Activated CD8-positive, alpha-beta memory T cell treated with anti-CD3 and anti-CD28 coated beads, Interleukin-2, amount 50 U/mL, for 24 hours (primary cell): ENCODE results near the gene POU2F1.

Experiments used
- DNase-seq: peaks from one replicate; pipeline ENCODE4 v3.0.0-alpha.2; 2020; ENCODE audit errors: extremely low read depth

POU2F1 gene

GRCh38 chr1:167442142-167442848, 221.6 kb downstream of the POU2F1 start:
- peak; percentile 69 for DNase-seq

- DNase-seq: no peak
Measured at GRCh38 chr1:167442854-167443565, 222.3 kb downstream of the POU2F1 start.

DNA sequence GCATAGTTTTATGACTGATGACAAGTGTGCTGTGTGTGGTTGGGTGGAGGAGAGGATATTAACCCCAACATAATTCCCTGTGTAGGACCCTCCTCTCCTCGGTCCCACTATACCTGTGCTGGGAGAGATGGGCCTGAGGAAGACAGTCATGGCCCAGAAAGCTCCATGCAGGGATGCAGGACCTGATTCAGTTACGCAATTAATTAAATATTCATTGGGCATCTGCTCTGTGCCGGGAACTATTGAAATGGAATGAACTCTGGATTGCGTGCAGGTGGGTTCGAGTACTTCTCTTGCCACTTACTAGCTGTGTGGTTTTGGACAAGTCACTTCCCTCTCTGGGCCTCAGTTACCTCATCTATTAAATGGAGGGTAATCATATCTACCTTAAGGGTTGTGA, 223.1 kb downstream of the POU2F1 start:
- no peak for DNase-seq

GRCh38 chr1:167446966-167447365, 226.3 kb downstream of the POU2F1 start:
- DNase-seq: no peak

DNA sequence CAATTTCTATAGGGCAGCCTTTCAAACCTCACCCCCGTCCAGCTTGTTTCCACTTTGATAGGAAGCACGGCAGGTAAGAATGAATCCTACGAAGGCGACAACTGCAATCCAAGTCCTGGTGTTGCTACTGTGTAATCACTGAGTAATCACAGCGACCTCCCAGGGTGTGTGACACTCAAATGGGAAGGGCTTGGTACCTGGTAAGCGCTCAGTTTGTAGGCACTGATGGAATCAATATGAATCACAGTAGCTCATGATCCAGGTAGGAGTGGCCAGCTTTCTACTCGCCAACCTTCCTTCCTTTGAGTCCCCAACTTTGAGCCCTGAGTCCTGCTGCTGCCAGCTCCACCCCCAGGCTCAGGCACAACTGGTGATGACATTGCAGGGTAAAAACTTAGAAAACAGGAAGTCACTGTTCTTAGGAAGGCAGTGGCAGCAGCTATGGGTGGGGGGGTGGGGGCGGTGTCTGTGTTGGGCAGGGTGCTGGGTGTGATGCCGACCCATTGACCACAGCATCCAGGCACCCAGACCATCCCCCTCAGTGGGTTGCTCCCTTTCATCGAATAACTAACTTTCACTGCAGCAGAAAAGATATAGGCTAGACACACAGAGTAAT, 226.9 kb downstream of the POU2F1 start:
- DNase-seq: peak; percentile 33

DNA sequence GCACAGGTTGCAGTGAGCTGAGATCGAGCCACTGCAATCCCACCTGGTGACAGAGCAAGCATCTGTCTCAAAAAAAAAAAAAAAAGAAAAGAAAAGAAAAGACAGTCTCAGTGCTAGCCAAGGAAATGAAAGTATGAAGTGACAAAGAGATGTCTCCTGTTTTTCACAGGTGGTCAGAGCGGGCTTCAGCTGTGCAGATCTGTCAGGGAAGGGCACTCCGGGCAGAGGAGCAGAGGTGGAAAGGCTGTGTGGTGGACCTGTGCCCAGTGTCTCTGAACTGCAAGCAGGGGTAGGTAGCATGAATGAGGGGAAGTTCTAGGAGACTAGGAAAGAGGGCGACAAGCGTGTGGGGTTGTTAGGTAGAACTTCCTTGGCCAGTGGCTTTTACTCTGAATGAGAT, 230.2 kb downstream of the POU2F1 start:
- DNase-seq: no peak

DNA sequence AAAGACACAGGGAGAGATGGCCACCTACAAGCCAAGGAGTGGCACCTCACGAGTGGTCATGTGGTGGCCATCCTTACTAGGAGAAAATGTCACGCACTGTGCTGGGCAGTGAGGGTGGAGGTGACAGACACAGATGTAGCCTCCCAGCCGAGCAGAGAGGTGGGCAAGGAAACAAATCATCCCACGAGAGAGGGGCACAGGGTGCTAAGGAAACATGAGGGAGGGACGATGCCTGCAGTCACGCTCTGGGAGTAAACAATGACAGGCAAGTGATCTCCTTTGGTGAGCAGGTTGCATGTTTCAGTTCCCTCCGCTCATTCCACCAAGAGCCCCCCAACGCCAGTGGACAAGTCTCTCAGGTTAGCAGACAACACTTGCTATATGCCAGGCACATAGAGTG, 231.8 kb downstream of the POU2F1 start:
- no peak for DNase-seq

GRCh38 chr1:167453123-167453522, 232.4 kb downstream of the POU2F1 start:
- no peak for DNase-seq

GRCh38 chr1:167454304-167454893, 233.7 kb downstream of the POU2F1 start:
- DNase-seq: no peak

- peak; percentile 54 for DNase-seq
Measured at GRCh38 chr1:167454894-167455785, 234.5 kb downstream of the POU2F1 start.

GRCh38 chr1:167455786-167456446, 235.2 kb downstream of the POU2F1 start:
- no peak for DNase-seq

DNA sequence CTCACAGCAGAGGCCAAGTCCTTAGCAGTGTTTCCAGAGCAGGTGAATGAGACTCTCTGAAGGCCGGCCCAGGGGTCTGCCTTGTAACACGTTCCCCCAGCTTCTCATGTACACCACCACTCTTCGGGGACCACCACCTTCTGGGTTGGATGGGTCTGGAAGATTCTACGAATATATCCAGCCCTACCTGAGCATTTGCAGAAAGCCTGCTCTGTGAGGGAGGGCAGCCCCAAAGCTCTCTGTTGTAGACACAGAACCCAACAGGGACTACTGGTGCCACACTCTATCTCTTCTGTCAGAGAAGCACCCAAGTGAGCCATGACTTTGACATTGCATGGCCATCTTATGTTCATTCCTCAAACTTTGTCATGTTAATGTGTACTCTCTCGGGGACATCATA, 235.8 kb downstream of the POU2F1 start:
- no peak for DNase-seq

DNA sequence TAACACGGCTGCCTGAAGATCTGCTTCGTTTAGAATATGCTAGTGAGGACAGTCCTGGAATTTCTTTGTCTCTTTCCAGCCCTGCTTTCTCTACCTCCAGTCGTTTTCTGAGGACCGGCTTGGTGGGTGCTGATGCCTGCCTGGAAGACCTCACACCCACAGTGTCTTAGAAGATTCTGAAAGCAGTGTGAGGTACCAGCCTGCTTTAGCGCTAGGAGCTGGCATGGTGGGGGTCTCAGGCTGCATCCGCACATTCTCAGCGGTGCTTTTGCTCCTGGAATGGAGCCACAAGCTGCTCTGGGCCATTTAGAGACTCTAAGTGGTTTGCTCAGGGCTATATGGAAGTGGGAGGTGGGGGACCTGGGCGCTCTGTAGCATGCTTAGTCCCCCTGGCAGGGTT, 236.2 kb downstream of the POU2F1 start:
- no peak for DNase-seq

DNA sequence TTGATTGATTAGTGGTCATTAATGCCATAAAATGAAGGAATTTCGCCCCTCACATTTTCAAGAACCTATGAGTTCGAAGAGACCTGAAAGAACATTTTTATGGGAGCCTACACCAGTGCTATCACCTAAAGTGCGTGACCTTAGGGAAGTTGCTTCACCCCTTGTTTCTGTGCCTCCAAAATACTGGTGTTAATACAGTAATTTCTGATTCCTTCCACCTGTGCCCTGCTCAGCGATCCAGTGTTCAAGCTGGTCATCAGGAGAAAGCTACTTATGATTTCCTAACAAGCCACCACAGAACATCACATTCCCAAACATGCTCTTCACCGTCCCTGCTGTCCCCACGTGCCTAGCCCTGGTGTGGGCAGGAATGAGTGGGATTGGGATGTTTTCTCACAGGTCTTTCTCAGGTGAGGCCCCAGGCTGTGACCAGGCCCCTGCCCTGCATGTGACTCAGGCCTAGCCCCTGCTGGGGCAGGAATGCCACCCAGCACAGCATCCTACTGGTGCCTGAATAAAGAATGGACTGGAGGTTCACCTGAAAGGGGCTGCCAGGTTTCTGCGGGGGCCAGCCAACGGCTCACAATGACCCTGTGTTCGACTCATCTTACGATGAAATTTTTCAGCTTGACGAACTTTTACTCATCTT, 237.4 kb downstream of the POU2F1 start:
- no peak for DNase-seq

DNA sequence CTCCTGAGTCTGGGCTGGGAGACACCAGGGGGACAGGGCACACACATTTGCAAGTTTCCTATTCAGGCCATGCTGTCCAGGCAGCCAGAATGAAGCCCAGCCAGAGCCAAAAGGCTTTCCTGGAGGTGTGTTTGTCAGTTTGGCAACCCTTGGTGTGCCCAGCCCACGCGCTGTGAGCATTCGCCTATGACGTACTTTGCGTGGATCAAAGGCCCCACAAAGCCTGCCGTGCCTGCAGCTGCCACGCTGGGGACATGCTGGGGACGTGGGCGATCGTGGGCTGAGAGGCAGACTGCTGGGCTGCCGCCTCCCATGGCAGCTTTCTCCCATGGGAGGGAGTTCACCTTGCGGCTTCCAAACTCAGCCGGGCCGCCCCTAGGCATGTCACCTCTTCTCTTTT, 240.2 kb downstream of the POU2F1 start:
- no peak for DNase-seq

DNA sequence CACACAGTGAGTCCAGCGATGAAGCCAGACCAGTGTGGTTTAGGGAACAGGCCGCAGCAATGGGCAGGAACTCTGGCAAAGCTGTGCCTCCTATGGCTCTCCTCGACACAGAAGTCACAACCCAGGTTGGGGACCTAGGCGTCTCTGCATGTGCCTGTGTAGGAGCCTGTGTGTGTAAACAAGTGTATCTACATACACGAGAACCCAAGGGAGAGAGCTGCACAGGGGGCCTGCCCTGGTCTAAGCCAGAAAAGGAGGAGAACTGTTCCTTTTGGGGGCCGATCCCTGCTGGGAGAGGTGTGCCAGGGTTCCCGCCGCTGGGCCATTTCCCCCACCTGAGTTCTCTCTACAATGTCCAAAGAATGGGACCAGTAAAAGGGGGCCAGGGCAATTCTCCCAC, 241.7 kb downstream of the POU2F1 start:
- DNase-seq: no peak

- DNase-seq: no peak
Measured at GRCh38 chr1:167463080-167463479, 242.4 kb downstream of the POU2F1 start.

DNA sequence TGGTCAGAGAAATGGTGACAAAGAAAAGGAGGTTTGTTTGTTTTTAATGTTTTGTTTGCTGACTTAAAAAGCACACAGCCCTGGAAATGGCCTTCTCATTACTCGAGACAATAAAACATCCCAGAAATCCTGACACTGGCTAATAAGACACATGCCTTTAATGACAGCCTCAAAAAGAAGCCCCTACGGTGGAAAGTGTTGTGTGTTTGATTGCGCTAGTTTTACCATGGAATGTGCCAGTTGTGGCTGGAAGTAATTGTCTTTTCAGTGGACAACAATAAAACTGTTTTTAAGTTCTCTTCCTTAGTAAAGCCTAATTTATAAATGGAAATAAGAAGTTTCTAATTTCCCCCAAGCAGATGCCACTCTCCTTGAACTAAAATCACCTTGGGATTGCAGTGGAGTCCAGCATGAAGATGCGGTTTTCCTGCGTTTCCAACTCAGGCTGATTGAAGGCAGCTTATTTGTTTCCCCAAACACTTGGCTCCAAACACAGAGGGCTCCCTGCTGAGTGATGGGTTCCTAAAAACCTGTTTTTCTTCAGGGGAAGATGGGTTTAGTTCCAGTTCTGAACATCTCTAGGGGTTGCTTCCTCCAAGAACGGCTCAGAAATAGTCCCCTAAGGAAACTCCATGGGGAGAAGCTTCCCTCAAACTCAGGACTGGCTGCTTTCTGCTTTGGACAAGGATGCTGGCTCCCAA, 243.3 kb downstream of the POU2F1 start:
- DNase-seq: no peak

- DNase-seq: no peak
Measured at GRCh38 chr1:167465018-167465417, 244.3 kb downstream of the POU2F1 start.

DNA sequence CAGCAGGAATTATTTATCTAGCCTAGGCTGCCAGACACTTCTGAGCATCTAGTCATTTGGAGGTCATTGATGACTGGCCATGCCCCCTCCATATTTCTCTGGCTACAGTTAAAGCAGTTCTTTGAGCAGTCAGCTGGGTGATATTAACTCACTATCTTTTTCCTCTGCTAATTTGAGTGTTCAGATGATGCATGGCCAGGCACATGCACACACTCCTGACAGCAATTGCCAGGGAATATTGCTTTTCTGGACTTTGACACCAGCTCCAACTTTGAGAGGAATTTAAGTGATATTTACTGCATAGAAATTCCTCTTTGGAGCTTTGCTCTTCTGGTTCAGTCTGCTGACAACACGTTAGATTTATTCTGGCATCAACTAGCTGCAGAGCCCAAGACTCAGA, 245.1 kb downstream of the POU2F1 start:
- DNase-seq: no peak
